Mesothelial cell of epicardium (in vitro differentiated cells): ENCODE data around the gene BCAR1. TPM values are rescaled to one million over a fixed set of nuclear protein-coding genes. Genes with fewer than 3 reads are reported as not detected.
"Not testable (repeated sequence)": the region's sequence is repeated elsewhere in the genome, so short reads cannot be mapped to it uniquely, and the experiment has no call there.

Experiments used
- DNase-seq, 2 experiments: peaks; one replicate each; pipeline ENCODE4 v3.0.0; 2021; ENCODE audit warnings: low spot score in 2 of 2; ENCODE audit not compliant: unreplicated experiment in 2 of 2
- H3K27ac Mint-ChIP-seq: 2 replicates; pipeline ENCODE4 v1.8.0; 2021; ENCODE audit warnings: mixed read lengths
- H3K27me3 Mint-ChIP-seq: 2 replicates; pipeline ENCODE4 v1.8.0; 2021; ENCODE audit warnings: low read depth, mixed read lengths
- H3K36me3 Mint-ChIP-seq: 2 replicates; pipeline ENCODE4 v1.8.0; 2021; ENCODE audit warnings: mixed read lengths
- H3K4me1 Mint-ChIP-seq: 2 replicates; pipeline ENCODE4 v1.8.0; 2021; ENCODE audit warnings: mixed read lengths
- H3K4me3 Mint-ChIP-seq: 2 replicates; pipeline ENCODE4 v1.8.0; 2021; ENCODE audit warnings: mild to moderate bottlenecking, moderate library complexity, mixed read lengths
- H3K9me3 Mint-ChIP-seq: 2 replicates; pipeline ENCODE4 v1.8.0; 2021; ENCODE audit warnings: mixed read lengths
- CTCF ChIP-seq: fragments of 200-600 bp; sonication (generic); IDR thresholded peaks from one replicate; pipeline ENCODE4 v1.5.0; 2021; ENCODE audit warnings: antibody characterized with exemption; ENCODE audit not compliant: unreplicated experiment
- total RNA-seq: library from RNA; stranded (reverse); gene quantifications from 3 replicates; pipeline ENCODE4 v1.2.1, GENCODE V29; 2021

Gene BCAR1
- total RNA-seq, 1 donor from 2014 or later: 95.9 TPM

- Mint-ChIP-seq H3K36me3 (no peaks in the 10 kb centered on the region), H3K4me3 (no peak overlapping the region), H3K9me3 (no peaks in the 10 kb centered on the region), H3K27me3 (no peaks in the 10 kb centered on the region), H3K4me1 (no peaks in the 10 kb centered on the region), H3K27ac (no peak overlapping the region)
- DNase-seq: no peak
- no peak for TF ChIP-seq CTCF
Measured at GRCh38 chr16:75208242-75208825, 43.1 kb downstream of the BCAR1 start.

- Mint-ChIP-seq H3K27me3 (no peaks in the 10 kb centered on the region), H3K4me3 (no peak overlapping the region), H3K4me1 (no peaks in the 10 kb centered on the region), H3K36me3 (no peaks in the 10 kb centered on the region), H3K27ac (no peak overlapping the region), H3K9me3 (no peaks in the 10 kb centered on the region)
- no peak for DNase-seq
- no peak for TF ChIP-seq CTCF
Measured at GRCh38 chr16:75207831-75208230, 43.6 kb downstream of the BCAR1 start.

DNA sequence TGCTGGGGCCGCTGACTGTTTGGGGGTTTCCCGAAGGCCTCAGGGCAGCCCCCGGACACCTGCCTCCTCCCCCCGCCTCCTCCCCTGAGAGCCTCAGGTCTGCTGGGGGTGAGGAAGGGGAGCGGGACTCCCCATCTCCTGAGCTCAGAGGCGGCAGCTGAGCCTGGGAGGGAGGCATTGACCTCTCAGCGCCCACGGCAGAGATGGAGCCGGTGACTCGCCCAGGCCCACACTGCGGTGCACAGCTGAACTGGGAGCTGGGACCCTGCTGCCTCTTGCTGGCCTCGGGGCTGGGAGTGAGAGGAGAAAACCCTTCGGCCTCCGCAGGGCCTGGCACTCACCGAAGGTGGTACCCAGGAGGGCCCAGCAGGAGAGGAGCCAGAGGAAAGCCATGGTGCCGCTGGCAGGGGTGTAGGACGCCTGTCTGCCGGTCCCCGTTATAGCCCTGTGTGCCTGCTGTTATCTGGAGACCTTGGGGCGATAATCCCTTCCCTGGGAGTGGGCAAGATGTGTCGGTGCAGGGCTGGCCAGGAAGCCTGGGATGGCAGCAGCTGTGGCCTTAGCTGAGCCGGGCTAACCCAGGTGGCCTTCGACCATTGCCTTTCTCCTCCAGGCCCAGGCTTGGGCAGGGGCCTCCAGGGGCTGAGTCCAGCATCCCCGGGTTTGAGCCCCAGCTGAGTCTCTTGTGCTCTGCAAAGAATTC, 44.5 kb downstream of the BCAR1 start, which contains the start of gene CTRB2:
TSS of gene CTRB2 (minus strand) at position 413 of the 703 bp plus-strand sequence. CDS start at position 393, 20 bp downstream.
- Mint-ChIP-seq H3K27ac (no peak within 1 kb of the TSS), H3K36me3 (no peaks in the 10 kb centered on the region), H3K27me3 (no peaks in the 10 kb centered on the region), H3K4me1 (no peaks in the 10 kb centered on the region), H3K4me3 (no peak within 1 kb of the TSS), H3K9me3 (no peaks in the 10 kb centered on the region)
- no peak for TF ChIP-seq CTCF
- DNase-seq: no peak

GRCh38 chr16:75205961-75206748, 45.3 kb downstream of the BCAR1 start:
- DNase-seq, H3K4me3 Mint-ChIP-seq: not testable (repeated sequence)

DNA sequence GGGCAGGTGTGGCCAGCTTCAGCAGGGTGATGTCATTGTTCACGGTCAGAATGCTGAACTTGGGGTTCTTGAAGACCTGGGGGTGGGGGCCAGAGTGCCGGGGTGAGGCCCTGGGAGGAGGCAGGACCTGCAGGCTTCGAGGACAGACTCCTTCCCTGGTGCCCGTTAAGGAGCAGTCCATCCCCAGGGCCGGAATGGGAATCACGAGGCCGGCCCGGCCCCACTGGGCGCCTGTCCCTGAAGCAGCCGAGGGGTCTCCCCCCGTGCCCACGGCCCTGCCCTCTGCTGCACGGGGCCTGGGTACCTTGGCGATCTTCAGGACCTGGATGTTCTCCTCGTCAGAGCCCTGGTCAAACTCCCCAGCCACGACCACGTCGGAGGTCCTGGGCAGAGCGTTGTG, 46.0 kb downstream of the BCAR1 start:
- not testable (repeated sequence) for H3K27ac Mint-ChIP-seq, H3K9me3 Mint-ChIP-seq, DNase-seq, H3K4me3 Mint-ChIP-seq, H3K36me3 Mint-ChIP-seq, H3K27me3 Mint-ChIP-seq, H3K4me1 Mint-ChIP-seq

More at GRCh38 chr16:75205961-75206748, 45.3 kb downstream of the BCAR1 start:
- H3K27ac Mint-ChIP-seq, H3K27me3 Mint-ChIP-seq, H3K36me3 Mint-ChIP-seq, H3K9me3 Mint-ChIP-seq, H3K4me1 Mint-ChIP-seq: not testable (repeated sequence)

GRCh38 chr16:75204905-75205304, 46.5 kb downstream of the BCAR1 start:
- H3K27ac Mint-ChIP-seq, DNase-seq, H3K36me3 Mint-ChIP-seq, H3K27me3 Mint-ChIP-seq, H3K4me1 Mint-ChIP-seq, H3K4me3 Mint-ChIP-seq, H3K9me3 Mint-ChIP-seq: not testable (repeated sequence)

DNA sequence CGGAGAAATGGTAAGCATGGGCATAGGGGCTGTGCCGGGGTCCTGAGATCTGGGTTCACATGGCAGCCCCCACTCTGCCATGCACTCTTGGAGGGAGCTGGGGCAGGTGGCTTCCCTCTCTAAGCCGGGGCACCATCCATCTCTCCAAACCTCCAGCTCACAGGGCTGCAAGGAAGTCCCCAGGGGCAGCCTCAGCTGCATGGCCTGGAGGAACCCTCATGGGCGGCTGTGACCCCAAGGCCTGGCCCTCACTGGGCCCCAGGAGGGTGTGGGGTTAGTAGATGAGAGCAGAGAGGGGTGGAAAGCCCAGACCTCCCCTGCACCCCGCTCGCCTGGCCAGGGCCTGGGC, 47.0 kb downstream of the BCAR1 start:
- H3K4me1 Mint-ChIP-seq: no peaks in the 10 kb centered on the region
- no peaks in the 10 kb centered on the region for H3K9me3 Mint-ChIP-seq
- TF ChIP-seq CTCF: no peak
- no peaks in the 10 kb centered on the region for H3K36me3 Mint-ChIP-seq
- no peak for DNase-seq
- no peak overlapping the region for H3K4me3 Mint-ChIP-seq
- H3K27ac Mint-ChIP-seq: no peak overlapping the region
- H3K27me3 Mint-ChIP-seq: no peaks in the 10 kb centered on the region
